ENCODE measurements around the gene ANKRD39.
"Not testable (repeated sequence)": the region's sequence is repeated elsewhere in the genome, so short reads cannot be mapped to it uniquely, and the experiment has no call there.

ANKRD39 gene, protein sequence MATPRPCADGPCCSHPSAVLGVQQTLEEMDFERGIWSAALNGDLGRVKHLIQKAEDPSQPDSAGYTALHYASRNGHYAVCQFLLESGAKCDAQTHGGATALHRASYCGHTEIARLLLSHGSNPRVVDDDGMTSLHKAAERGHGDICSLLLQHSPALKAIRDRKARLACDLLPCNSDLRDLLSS

DNA sequence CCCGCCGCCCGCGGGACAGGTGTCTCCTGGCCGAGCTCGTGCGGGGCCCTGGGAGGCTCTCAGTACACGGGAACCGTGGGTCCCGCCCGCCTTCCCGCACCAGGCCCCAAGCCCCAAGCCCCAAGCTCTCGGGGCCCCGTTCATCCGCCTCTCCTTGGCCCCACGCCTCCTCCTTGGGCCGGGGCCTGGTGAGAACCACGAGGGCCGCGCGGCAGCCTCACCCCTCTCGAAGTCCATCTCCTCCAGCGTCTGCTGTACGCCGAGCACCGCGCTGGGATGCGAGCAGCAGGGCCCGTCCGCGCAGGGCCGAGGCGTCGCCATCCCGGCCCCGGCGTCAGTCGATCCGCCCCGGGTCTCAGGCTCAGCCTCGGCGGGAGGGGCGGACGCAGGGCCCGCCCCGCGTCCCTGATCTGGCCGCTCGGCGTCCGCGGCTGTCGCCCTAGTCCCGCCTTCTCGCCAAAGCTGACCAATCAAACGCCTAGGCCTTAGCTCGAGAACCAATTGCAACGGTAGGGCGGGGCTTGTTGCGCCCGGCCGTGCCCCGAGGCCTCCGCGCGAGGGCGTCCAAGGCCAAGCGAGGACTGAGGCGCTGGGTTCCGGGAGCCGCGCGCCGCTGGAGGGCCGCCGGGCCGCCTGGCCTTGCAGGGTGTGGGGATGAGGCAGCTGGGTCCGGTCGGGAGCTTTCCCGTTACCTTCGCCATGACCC lies at the start of gene ANKRD39:
Gene ANKRD39, minus strand, starts transcription at position 350 of the 706 bp plus-strand sequence. Its CDS starts 29 bp downstream, at position 321.
- peak; percentile 99 for DNase-seq

DNA sequence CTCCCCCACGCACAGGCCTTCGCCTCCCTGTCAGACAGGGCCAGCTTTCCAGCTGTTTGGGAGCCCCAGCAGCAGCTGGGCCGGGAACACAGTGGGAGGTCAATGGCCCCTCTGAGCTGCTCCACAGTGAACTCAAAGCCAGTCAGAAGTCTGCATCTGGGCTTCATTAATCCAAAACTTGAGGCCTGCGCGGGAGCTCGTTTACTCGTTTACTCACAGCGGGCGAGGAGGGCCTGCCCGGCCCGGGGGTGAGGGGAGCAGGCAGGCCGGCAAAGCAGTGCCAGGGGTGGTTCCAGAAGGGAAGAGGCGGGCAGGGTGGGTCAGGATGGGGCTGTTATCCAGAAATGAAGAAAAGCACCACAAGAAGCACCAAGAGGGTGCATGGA lies 48.9 kb upstream of the ANKRD39 start:
- DNase-seq: no peak

DNA sequence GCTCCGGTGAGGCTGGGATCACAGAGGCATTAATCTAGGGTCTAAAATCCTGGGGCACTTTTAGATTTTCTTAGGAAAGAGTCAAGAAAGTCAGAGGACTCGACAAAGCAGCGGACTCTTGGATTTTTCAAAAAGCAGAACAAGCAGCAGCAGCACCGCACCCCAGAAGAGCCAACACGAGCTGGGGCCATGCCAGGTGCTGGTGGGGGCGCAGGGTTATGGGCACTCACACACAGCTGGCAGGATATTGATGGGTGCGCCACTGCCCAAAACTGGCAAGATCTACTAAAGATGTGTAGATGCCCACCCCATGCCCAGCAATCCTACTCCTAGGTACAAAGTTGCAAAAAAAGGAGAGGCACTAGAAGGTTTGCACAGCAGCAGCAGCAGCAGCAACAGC lies 46.0 kb upstream of the ANKRD39 start:
- no peak for DNase-seq

DNA sequence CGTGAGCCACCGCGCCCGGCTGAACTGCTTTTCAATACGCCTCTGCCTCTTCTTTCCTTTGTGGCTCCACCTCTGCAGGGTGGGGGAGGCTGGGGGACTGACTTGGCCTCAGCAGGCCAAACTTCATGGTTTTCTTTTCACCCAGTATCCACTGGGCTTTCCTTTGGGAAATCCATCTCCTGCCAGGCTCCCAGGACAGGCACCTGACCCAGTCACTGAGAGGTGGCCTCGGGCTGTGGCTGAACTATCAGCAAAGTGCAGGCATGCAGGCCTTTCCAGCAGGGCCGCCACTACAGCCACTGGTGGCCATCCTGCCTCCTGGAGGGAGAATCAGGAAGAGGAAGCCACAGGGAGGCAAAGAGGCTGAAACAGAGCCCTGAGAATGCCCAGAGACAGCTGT lies 45.5 kb upstream of the ANKRD39 start:
- DNase-seq: no peak

DNA sequence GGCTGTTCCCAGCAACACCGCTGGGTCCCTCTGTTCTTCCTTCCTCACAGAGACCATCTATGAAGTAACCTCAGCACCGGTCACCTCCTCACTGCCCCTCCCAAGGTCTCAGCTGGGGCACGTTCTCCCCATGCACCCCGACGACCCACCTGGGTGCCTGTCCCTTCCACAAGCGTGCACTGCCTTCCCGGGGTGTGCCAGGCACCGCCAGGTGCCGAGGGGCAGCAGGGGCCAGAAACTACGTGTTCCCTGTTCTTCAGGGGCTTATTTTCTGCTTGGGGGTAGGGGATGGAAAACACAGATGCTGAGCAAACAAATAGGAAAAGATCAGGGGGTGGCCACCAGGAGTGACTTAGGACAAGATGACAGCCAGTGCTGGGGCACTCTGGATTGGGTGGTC lies 42.4 kb upstream of the ANKRD39 start:
- DNase-seq: no peak

DNA sequence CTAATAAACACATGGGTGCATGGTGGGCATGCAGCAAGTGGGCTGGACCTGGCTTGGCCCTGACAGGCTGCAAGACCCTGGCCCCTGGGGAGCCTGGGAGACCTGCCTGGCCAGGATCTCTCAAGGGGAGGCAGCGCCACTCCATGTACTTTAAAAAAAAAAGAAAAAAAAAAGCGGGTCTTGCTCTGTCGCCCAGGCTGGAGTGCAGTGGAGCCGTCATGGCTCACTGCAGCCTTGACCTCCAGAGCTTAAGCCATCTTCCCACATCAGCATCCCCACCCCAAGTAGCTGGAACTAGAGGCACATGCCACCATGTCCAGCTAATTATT lies 41.6 kb upstream of the ANKRD39 start:
- no peak for DNase-seq

DNA sequence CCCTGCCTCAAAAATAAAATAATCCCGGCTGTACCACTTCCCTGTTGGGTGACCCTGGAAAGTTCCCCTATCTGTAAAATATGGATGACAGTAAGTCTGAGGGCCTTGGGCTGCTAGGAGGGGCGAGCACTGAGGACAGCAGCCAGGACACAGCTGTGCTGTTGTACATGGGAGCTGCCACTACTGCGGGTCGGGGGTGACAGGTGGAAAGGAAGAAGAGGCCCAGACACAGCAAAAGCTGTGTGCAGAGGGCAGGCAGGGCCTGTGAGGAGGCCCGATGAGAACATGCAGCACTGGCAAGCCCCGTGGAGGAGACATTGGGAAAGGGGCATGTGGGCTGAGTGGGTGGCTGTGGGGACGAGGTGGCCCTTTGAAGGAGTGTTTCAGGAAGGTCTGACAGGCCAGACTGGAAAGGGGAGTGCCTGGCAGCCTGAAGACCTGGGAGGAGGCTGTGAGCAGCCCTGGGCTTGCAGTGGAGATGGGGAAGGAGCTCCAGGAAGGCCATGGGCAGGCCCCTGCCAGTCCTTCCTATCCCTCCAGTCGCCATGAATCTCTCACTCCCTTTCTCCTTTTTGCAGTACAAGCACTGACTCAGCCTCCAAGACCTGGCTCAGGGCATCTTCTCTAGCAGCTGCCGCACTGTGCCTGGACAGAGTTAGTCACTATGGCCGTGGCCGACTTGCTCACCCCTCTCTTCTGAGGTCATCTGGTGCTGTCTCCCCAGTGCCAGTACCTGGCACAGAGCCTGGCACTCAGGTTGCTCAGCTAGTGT lies 41.0 kb upstream of the ANKRD39 start:
- DNase-seq: no peak

DNA sequence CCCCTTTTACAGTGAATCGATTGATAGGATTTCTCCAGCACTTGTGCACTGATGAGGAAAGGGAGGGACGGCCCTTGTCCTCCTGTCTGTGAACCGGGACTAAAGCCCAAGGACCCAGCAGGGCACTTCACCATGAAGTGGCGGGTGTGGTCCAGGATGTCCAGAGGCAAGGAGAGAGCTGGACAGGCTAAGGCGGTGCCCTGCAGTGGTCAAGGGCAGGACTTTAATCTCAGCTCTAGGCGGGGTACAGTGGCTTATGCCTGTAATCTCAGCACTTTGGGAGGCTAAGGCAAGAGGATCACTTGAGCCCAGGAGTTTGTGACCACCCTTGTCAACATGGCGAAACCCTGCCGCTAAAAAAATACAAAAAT lies 40.3 kb upstream of the ANKRD39 start:
- DNase-seq: no peak

DNA sequence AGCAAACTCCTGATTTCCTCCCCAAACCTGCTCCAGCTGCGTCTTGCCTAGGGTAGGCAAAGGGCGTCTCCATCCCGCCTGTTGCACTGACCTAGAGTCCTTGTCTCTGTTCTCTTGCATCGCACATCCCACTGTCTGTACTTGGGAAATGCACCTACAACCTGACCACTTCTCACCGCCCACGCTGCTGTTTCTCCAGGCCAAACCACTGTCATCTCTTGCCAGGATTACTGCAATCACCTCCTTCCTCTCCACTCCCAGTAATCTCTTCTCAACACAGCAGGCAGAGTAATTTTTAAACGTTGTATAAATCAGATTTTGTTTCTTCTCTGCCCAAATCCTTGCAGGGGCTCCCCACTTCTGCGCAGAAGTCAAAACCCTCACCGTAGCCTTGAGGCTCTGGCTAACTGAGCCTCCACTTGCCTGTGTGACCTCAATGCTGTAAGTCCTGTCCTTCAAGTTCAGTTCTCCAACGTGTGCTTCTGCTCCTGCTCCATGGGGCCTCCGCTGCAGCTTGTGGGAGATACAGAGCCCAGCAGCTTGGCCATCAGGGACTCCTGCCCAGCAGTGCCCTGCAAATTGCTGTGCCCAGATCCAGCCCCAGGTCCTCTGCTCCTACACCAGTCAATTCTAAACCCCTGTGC lies 39.8 kb upstream of the ANKRD39 start:
- no peak for DNase-seq

DNA sequence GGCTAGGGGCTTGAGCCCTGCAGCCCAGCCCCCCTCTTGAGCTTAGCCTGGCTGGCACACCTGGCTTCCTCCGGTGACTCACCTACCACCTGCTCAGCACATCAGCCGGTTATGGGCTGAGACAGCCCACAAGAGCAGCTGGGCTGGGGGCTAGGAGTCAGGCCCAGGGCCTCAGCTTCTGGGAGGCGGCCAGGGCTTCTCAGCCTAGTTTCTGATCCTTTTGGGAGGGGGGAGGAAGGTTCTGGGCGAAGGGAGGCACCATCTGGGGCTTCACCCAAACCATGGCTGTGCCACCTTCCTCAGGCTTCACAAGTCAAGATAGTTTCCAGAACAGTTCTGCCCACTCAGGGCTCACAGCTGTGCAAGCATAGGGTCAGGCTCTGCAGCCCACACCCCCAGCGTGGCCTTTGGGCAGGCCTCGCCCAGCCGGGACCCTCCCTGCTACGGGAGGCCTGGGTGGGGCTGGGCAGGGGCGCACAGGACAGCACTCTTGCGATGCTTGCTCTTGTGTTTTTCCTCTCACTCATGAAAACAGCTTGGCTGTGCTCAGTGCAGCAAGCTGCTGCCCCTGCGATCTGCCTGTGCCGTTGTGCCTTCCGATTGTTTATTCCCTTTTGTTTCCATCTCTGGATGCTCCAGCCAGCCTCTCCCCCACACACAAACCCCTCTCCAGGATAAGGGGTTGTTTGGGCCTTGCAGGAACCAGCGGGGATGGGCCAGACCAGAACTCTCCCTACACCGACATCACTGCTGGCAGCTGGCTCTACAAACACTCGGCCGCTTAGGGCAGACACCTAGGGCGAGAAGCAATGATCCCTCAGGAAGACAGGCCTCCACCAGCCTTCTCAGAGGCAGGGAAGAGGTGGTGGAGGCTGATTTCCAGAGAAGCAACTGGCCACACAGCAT lies 38.2 kb upstream of the ANKRD39 start:
- peak; percentile 81 for DNase-seq

DNA sequence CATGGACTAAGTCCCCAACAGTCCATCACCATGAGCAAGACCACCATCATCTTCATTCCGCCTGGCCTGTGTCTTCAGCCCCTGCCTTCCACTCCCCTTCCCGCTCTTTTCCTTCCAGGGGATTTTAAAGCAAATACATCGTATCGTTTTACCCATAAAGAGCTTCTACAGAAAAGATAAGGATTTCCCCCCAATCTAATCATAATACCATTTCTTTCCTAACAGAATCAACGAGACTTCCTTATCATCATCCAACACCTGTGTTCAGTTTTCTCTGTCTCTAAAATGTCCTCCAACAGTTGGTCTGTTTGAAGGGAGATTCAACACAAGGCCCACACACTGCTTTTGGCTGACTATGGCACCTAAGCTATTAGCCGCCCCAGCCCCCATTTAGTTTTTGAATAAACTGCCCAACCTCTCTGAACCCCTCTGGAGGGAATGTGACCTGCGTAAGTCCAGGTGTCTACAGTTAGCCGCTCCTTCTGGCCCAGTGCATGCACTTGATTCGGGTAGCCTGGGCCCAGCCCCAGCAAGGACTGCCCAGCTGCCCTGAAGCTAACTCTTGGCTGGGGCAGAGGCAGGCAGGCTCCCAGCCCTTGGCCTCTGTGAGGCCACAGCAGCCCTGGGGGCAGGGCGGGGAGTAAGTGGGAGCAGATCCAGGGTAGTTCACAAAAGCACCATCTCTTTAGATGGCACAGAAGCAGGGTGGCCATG lies 37.4 kb upstream of the ANKRD39 start:
- no peak for DNase-seq

DNA sequence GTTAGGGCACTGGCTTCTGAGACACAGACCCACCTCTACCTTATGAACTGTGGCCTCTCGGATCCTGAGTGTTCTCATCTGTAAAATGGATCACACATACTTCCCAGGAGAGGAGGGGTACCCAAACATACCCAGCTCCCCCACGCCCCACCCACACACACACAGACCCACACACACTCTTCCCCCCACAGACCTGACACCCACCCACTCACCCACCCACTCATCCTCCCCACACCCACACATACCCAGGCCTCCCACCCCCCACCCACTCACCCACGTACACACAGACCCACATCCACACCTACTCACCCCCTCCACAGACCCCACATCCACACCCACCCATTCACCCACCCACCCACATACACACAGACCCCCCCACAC lies 36.3 kb upstream of the ANKRD39 start:
- DNase-seq: no peak

DNA sequence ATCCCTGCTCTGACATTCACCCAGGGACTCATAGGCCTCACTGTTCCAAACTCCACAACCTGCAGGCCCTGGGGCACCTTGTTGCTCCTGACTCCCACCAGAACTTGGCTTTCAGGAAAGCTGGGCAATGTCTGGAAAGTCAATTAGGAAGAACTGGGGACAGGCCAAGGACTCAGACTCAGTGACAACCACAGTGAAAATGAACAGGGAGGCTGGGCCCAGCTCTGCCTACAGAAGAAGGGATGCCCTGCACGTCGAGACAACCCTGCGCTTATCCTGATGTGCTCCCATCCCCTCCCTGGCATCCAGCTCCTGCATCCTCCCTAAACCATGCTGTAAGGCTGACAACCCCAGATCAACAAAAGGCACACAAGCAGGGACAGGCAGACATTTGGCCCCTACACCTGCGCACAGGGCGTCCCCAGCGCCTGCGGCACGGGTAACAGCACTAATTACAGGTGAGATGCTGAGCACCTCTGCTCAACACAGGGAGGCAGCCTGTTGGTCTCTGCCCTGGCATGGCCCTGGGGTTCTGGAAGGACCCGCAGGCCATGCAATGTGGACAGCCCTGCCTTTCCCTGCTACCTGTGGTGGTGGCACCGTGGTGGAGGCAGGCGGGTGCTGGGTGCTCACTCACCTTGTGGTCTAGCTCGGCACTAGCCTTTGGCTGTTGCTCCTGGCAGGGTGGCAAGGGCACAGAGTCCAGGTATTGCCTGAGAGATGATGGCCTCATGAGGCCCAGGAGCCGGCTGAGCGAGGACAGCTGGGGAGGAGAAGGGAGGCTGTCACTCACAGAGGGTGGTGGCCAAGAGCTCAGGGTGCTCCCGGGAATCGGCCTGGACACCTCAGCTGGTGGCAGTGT lies 35.7 kb upstream of the ANKRD39 start:
- no peak for DNase-seq

DNA sequence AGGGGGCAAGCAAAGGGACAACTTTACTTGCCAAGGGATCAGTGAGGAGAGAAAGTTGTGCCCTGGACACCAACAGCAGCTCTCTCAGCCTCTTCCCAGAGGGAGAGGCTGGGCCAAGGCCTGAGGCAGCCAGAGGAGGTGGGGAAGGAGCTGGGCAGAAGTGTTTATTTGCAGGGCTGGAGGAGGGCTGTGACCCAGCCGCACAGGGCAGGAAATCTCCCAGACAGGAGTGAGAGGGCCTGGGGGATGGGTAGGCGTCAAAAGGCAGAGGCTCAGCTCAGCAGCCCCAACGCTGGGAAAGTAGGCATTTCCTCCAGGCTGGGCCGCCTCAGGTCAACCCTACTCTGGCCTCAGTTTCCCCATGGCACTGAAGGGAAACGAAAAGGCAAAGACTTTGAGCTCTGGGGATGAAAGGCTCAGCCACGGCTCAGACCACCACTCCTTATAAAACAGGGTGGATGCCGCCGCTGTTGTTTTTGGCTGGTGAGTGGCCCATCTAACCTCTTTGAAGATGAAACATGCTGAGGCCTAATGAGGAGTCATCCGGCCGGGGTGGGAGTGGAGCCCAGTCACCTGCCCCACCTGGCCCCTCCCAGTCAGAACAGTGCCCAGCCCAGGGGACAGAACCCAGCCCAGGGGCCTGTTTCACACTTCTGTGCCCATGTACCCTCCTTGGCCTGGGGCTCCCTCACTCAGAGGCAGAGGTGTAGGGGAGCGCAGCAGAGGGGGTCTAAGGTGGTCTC lies 33.9 kb upstream of the ANKRD39 start:
- DNase-seq: no peak

DNA sequence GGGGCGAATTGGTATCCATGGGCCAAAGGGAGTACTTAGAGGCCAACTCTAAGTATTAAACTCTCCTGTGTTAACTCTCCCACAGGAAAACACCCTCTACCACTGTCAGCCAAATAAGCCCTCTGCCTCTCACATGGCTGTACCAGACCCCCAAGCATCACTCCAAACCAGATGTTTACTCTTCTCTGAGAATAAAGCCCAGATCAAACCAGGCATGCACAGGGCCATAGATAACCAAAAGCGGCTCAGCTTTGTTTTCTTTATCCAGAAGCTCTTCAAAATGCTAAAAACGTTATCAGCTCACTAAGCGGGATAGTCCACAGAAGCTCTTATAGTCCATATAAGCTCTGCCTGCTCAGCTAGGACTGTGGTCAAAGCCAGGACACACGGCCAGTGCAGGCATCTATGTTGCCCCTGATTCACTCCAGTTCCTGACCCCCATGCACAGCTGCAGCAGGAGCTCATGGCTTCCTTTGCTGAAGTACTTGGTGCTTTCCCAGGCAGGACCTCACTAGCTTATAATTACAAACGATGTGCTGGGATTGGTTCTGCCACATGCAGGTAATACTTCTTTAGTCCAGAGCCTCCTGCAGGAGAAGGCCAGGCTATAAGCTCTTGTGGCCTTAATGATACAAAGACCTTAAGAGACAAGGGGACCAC lies 33.0 kb upstream of the ANKRD39 start:
- no peak for DNase-seq

DNA sequence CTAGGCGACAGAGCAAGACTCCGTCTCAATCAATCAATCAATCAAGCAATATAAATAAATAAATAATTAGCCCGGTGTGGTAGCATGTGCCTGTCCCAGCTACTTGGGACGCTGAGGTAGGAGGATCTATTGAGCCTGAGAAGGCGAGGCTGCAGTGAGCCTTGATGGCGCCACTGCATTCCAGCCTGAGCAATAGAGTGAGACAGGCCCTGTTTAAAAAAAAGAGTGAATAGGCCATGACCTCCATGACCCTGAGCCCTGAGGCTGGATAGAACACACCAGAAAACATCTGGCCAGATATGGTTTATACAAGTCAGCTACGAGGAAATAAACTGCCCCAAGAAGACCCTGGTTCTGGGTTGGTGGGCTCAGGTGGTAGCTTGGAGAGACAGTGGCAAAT lies 32.4 kb upstream of the ANKRD39 start:
- no peak for DNase-seq

DNA sequence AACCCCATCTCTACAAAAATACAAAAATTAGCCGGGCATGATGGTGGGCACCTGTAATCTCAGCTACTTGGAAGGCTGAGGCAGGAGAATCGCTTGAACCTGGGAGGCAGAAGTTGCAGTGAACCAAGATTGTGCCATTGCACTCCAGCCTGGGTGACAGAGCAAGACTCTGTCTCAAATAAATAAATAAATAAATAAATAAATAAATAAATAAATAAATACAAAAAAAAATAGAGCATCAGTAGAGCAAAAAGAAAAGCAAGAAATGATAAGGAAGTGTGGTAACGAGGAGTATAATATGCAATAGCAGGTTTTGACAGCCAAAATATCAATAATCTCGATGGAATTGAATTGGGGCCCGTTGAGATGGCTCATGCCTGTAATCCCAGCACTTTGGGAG lies 31.7 kb upstream of the ANKRD39 start:
- DNase-seq: not testable (repeated sequence)

DNA sequence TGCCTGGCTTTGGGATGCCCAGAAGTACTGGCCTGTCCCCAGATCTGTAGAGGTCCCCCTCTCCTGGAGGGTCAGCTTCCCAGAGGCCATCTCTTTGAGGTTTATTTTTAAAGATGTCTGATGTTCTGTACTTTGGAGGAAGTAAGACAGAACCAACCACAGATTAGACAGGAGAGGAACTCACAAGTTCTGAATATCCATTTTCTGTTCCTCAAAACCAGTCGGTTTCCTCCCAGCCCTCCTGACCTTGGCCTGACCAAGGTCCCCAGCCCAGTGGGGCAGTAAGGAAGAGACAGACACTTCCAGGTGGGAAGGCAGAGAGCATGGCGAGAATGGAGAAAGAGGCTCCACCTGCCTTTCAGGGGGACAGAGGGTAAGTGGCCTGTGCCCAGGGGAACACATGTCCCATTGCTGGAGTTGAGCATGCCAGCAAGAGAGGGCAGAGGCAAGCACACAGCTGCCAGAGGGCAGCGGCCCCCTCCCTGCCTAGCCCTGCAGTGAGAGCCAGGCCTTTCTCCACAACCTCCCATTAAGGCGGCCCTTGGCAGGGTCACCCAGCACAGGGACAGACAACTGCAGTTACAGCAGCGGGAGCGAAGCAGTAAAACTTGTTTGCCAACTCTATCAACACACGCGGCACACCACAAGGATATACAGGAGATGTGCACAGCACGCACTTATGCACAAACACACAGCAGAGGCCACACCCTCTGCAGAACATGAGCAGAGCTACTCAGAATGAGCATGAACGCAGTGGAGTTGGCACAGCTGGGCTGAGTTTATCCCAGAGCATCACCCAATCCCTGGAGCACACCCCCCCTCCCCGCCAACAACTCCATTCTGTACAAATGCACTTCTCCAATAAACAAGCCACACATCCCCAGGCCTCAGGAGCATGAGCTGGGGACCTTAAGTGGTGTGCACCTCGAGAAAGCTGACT lies 30.5 kb upstream of the ANKRD39 start:
- DNase-seq: peak; percentile 28

Measured in NCI-H345 (cell line).